GM23338 (cell line): ENCODE measurements around the gene CCDC27. TPM values are rescaled to one million over a fixed set of nuclear protein-coding genes. Genes with fewer than 3 reads are reported as not detected.

Experiments
- ATAC-seq: fragments of 200-7000 bp; cut with Tn5 transposase; 3 replicates; pipeline ENCODE4 v1.9.1; 2020
- DNase-seq: peaks from one replicate; pipeline ENCODE4 v3.0.0-alpha.2; 2015; ENCODE audit warnings: low spot score
- H2AFZ ChIP-seq: fragments of 200-600 bp; sonication (generic); 2 replicates; pipeline ENCODE4 v1.8.0; 2016; ENCODE audit warnings: antibody characterized with exemption, mild to moderate bottlenecking, moderate library complexity
- H3F3A ChIP-seq: fragments of 200-600 bp; sonication (generic); replicated peaks from 2 replicates; pipeline ENCODE4 v1.8.0; 2017; ENCODE audit warnings: antibody characterized with exemption, mixed run types, low read depth
- H3K27ac ChIP-seq: fragments of 200-600 bp; sonication (generic); 2 replicates; pipeline ENCODE4 v1.6.1; 2016; ENCODE audit warnings: low read depth
- H3K27me3 ChIP-seq: fragments of 200-600 bp; sonication (generic); 2 replicates; pipeline ENCODE4 v1.8.0; 2016; ENCODE audit warnings: mild to moderate bottlenecking, mixed run types, moderate library complexity; ENCODE audit not compliant: insufficient read depth
- H3K36me3 ChIP-seq: fragments of 200-600 bp; sonication (generic); 2 replicates; pipeline ENCODE4 v1.8.0; 2016; ENCODE audit warnings: mild to moderate bottlenecking; ENCODE audit not compliant: insufficient read depth
- H3K4me1 ChIP-seq: fragments of 200-600 bp; sonication (generic); 2 replicates; pipeline ENCODE4 v1.8.0; 2016; ENCODE audit warnings: mild to moderate bottlenecking, moderate library complexity; ENCODE audit not compliant: insufficient read depth
- H3K4me2 ChIP-seq: fragments of 200-600 bp; sonication (generic); 2 replicates; pipeline ENCODE4 v1.7.1; 2017; ENCODE audit warnings: mixed run types
- H3K4me3 ChIP-seq: fragments of 200-600 bp; sonication (generic); 2 replicates; pipeline ENCODE4 v1.6.1; 2016; ENCODE audit warnings: mixed run types
- H3K79me2 ChIP-seq: fragments of 200-600 bp; sonication (generic); replicated peaks from 2 replicates; pipeline ENCODE4 v1.8.0; 2017; ENCODE audit warnings: mild to moderate bottlenecking; ENCODE audit not compliant: insufficient read depth
- H3K9me2 ChIP-seq: fragments of 200-600 bp; sonication (generic); 2 replicates; pipeline ENCODE4 v1.8.0; 2017; ENCODE audit not compliant: insufficient read depth
- H4K20me1 ChIP-seq: fragments of 200-600 bp; sonication (generic); replicated peaks from 2 replicates; pipeline ENCODE4 v1.8.0; 2017; ENCODE audit warnings: mild to moderate bottlenecking; ENCODE audit not compliant: insufficient read depth
- H3K27ac Mint-ChIP-seq: 2 replicates; pipeline ENCODE4 v1.8.0; 2020; ENCODE audit warnings: inconsistent platforms, mild to moderate bottlenecking, moderate library complexity, mixed read lengths
- H3K27me3 Mint-ChIP-seq: 3 replicates; pipeline ENCODE4 v1.8.0; 2022; ENCODE audit warnings: low read depth, mild to moderate bottlenecking, moderate library complexity, mixed read lengths, inconsistent platforms; ENCODE audit not compliant: insufficient read depth, poor library complexity
- H3K36me3 Mint-ChIP-seq: 3 replicates; pipeline ENCODE4 v1.8.0; 2021; ENCODE audit warnings: low read depth, mild to moderate bottlenecking, inconsistent platforms, moderate library complexity, mixed read lengths
- H3K4me1 Mint-ChIP-seq: 3 replicates; pipeline ENCODE4 v1.8.0; 2020; ENCODE audit warnings: mild to moderate bottlenecking, inconsistent platforms, mixed read lengths
- H3K4me3 Mint-ChIP-seq: 3 replicates; pipeline ENCODE4 v1.8.0; 2021; ENCODE audit warnings: moderate library complexity, mild to moderate bottlenecking, inconsistent platforms, mixed read lengths
- H3K9me3 Mint-ChIP-seq: 3 replicates; pipeline ENCODE4 v1.8.0; 2020; ENCODE audit warnings: moderate library complexity, mild to moderate bottlenecking, inconsistent platforms, mixed read lengths
- CREB1 ChIP-seq: fragments of 250-450 bp; sonication (Bioruptor Pico); IDR thresholded peaks from 2 replicates; pipeline ENCODE4 v1.5.0; 2020; ENCODE audit warnings: low read depth, mild to moderate bottlenecking, moderate library complexity
- EZH2 ChIP-seq: fragments of 200-600 bp; sonication (generic); IDR thresholded peaks from one replicate; pipeline ENCODE4 v1.8.0; 2017; ENCODE audit warnings: antibody characterized with exemption, mild to moderate bottlenecking, low read depth; ENCODE audit not compliant: unreplicated experiment
- EZH2phosphoT487 ChIP-seq: fragments of 200-600 bp; sonication (generic); IDR thresholded peaks from one replicate; pipeline ENCODE4 v1.8.1; 2018; ENCODE audit warnings: antibody characterized with exemption; ENCODE audit not compliant: unreplicated experiment
- POLR2AphosphoS5 ChIP-seq: IDR thresholded peaks from 2 replicates; pipeline ENCODE4 v1.6.1; 2016; ENCODE audit warnings: antibody characterized with exemption, low read depth
- STAT1 ChIP-seq: IDR thresholded peaks from one replicate; pipeline ENCODE4 v1.6.1; 2016; ENCODE audit warnings: antibody characterized with exemption; ENCODE audit not compliant: unreplicated experiment
- ZNF331 ChIP-seq: fragments of 250-450 bp; sonication (Bioruptor Pico); IDR thresholded peaks from 2 replicates; pipeline ENCODE4 v1.5.0; 2020; ENCODE audit warnings: low read depth, mild to moderate bottlenecking, moderate library complexity
- polyA plus RNA-seq: library from polyadenylated mRNA; unstranded; fragments of >200 nt; fragmentation: Nextera tagmentation; extraction: Ambion mirVana; gene quantifications from 2 replicates; pipeline ENCODE4 v1.2.1, GENCODE V29; 2016
- total RNA-seq: library from RNA; depleted of rRNA; stranded (reverse); fragments of >200 nt; shearing (Covaris generic); gene quantifications from 2 replicates; pipeline ENCODE4 v1.2.3, GENCODE V29; 2014
- TF ChIP-seq, protein P1 (sequence below): IDR thresholded peaks from 2 replicates; pipeline ENCODE4 v1.6.1; 2016; ENCODE audit warnings: antibody characterized with exemption
- TF ChIP-seq, protein P2 (sequence below): IDR thresholded peaks from one replicate; pipeline ENCODE4 v1.6.1; 2018; ENCODE audit warnings: antibody characterized with exemption; ENCODE audit not compliant: unreplicated experiment
- TF ChIP-seq, protein P3 (sequence below), 2 experiments: fragments of 200-600 bp in 1 of 2; sonication (generic) in 1 of 2; conservative IDR thresholded peaks; 2 replicates each; pipeline versions ENCODE4 v1.5.1 to v1.6.1; 2016 to 2017; ENCODE audit warnings: antibody characterized with exemption in 2 of 2, low read depth in 2 of 2, mild to moderate bottlenecking in 2 of 2, moderate library complexity in 1 of 2

Gene CCDC27
- total and polyA plus RNA-seq, 2 experiments from 2014 or later = 0.18 to 0.45 TPM

DNA sequence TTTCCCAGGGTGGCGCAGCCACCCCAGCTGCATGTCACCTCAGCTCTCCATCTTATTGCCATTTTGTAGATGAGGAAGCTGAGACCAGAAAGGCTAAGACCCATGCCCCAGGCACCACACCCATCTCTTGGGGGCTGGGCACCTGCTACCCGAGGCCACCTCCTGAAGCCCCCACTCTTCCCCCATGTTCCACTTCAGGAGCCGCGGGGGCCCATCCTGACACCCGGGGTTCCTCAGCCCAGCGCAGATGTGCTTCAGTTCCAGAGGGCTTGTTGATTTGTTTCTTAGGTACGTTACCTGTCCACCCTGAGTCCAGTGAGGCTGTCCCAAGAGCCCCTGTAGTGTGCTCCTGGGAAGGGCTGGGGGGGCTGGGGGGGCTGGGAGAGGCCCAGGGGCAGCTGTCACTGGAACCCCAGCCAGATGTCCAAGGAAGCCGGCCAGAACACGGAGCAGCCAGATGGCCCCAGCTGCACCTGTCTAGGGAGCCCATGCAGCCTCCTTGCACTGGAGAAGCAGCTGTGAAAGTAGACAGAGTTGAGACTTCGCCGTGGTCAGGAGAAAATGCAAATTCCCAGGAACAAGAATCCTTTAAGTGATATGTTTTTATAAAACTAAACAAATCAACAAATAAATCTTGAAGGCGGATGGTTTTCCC is 17.1 kb upstream of the CCDC27 start:
- Histone ChIP-seq H3K4me1 (peaks cover 12% of the 10 kb centered on the region; the same call in 1 of the 2 replicates), H3K27me3 (no peaks in the 10 kb centered on the region), H3K27ac (no peak overlapping the region), H3K79me2 (no peaks in the 10 kb centered on the region), H3K4me3 (no peak overlapping the region), H3K36me3 (peaks cover 8% of the 10 kb centered on the region; the same call in 1 of the 2 replicates), H3F3A (0 out of 2 replicates have a peak, but pooled peaks cover 6% of the 10 kb centered on the region), H4K20me1 (peaks cover 9% of the 10 kb centered on the region; the same call in 1 of the 2 replicates), H2AFZ (no peak overlapping the region), H3K9me2 (no peaks in the 10 kb centered on the region), H3K4me2 (no peak overlapping the region)
- peaks cover 19% of the 10 kb centered on the region; the same call in 2 of the 3 replicates for H3K36me3 Mint-ChIP-seq
- H3K9me3 Mint-ChIP-seq = no peaks in the 10 kb centered on the region
- H3K27ac Mint-ChIP-seq = no peak overlapping the region
- ATAC-seq (no peak), DNase-seq (no peak)
- H3K27me3 Mint-ChIP-seq = peaks cover 6% of the 10 kb centered on the region
- peaks cover 12% of the 10 kb centered on the region for H3K4me1 Mint-ChIP-seq
- TF ChIP-seq POLR2AphosphoS5 = no peak
- TF ChIP-seq ZNF331 (CRISPR knock-in tag) = no peak
- H3K4me3 Mint-ChIP-seq = no peak overlapping the region

DNA sequence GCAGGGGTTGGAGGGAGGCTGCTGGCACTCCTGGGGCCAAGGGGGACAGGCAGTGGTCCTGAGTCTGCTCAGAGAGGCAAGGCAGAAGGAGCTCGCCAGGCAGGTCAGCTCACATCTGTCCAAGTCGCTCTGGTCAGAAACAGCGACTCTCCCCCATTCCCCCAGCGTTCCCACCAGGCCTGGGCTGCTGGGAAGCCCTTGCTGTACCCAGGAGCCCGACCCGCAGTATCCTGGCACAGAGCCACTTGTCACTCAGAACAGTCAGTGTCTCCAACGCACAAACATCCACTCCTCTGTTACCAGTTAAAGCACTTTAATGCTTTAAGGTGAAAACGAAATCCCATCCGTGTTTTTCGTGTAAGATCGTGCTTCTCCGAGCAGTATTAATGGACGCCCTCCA is 16.6 kb upstream of the CCDC27 start:
- no peak overlapping the region for H3K27ac ChIP-seq
- peaks cover 12% of the 10 kb centered on the region; the same call in 1 of the 2 replicates for H3K4me1 ChIP-seq
- no peaks in the 10 kb centered on the region for H3K79me2 ChIP-seq
- H3K4me2 ChIP-seq = no peak overlapping the region
- no peak overlapping the region for H3K4me3 Mint-ChIP-seq
- no peak overlapping the region for H3K27ac Mint-ChIP-seq
- peaks cover 21% of the 10 kb centered on the region; the same call in 2 of the 3 replicates for H3K36me3 Mint-ChIP-seq
- no peak for DNase-seq
- no peaks in the 10 kb centered on the region for H3K27me3 ChIP-seq
- H3K27me3 Mint-ChIP-seq = peaks cover 6% of the 10 kb centered on the region
- peaks cover 12% of the 10 kb centered on the region for H3K4me1 Mint-ChIP-seq
- H3K9me3 Mint-ChIP-seq = no peaks in the 10 kb centered on the region
- H3K36me3 ChIP-seq = peaks cover 8% of the 10 kb centered on the region; the same call in 1 of the 2 replicates
- peaks cover 9% of the 10 kb centered on the region; the same call in 1 of the 2 replicates for H4K20me1 ChIP-seq
- no peaks in the 10 kb centered on the region for H3K9me2 ChIP-seq
- 0 out of 2 replicates have a peak, but pooled peaks cover 6% of the 10 kb centered on the region for H3F3A ChIP-seq
- no peak overlapping the region for H2AFZ ChIP-seq
- ATAC-seq = no peak
- no peak overlapping the region for H3K4me3 ChIP-seq
- TF ChIP-seq EZH2phosphoT487 (no peak), ZNF331 (CRISPR knock-in tag) (no peak), EZH2 (no peak), STAT1 (no peak), CREB1 (no peak)
- TF ChIP-seq, protein P1, sequence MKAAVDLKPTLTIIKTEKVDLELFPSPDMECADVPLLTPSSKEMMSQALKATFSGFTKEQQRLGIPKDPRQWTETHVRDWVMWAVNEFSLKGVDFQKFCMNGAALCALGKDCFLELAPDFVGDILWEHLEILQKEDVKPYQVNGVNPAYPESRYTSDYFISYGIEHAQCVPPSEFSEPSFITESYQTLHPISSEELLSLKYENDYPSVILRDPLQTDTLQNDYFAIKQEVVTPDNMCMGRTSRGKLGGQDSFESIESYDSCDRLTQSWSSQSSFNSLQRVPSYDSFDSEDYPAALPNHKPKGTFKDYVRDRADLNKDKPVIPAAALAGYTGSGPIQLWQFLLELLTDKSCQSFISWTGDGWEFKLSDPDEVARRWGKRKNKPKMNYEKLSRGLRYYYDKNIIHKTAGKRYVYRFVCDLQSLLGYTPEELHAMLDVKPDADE = no peak
- TF ChIP-seq, protein P2, sequence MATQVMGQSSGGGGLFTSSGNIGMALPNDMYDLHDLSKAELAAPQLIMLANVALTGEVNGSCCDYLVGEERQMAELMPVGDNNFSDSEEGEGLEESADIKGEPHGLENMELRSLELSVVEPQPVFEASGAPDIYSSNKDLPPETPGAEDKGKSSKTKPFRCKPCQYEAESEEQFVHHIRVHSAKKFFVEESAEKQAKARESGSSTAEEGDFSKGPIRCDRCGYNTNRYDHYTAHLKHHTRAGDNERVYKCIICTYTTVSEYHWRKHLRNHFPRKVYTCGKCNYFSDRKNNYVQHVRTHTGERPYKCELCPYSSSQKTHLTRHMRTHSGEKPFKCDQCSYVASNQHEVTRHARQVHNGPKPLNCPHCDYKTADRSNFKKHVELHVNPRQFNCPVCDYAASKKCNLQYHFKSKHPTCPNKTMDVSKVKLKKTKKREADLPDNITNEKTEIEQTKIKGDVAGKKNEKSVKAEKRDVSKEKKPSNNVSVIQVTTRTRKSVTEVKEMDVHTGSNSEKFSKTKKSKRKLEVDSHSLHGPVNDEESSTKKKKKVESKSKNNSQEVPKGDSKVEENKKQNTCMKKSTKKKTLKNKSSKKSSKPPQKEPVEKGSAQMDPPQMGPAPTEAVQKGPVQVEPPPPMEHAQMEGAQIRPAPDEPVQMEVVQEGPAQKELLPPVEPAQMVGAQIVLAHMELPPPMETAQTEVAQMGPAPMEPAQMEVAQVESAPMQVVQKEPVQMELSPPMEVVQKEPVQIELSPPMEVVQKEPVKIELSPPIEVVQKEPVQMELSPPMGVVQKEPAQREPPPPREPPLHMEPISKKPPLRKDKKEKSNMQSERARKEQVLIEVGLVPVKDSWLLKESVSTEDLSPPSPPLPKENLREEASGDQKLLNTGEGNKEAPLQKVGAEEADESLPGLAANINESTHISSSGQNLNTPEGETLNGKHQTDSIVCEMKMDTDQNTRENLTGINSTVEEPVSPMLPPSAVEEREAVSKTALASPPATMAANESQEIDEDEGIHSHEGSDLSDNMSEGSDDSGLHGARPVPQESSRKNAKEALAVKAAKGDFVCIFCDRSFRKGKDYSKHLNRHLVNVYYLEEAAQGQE = no peak
- TF ChIP-seq, protein P3, sequence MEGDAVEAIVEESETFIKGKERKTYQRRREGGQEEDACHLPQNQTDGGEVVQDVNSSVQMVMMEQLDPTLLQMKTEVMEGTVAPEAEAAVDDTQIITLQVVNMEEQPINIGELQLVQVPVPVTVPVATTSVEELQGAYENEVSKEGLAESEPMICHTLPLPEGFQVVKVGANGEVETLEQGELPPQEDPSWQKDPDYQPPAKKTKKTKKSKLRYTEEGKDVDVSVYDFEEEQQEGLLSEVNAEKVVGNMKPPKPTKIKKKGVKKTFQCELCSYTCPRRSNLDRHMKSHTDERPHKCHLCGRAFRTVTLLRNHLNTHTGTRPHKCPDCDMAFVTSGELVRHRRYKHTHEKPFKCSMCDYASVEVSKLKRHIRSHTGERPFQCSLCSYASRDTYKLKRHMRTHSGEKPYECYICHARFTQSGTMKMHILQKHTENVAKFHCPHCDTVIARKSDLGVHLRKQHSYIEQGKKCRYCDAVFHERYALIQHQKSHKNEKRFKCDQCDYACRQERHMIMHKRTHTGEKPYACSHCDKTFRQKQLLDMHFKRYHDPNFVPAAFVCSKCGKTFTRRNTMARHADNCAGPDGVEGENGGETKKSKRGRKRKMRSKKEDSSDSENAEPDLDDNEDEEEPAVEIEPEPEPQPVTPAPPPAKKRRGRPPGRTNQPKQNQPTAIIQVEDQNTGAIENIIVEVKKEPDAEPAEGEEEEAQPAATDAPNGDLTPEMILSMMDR (conservative IDR thresholded peaks at IDR 0.05; ENCODE audit: low read depth in 2 of 2) = no peak
